LNCAP (cell line): ENCODE results near the gene CCDC120.

Experiments
- TF ChIP-seq, protein P1 (sequence below): fragments of 450-650 bp; IDR thresholded peaks from 2 replicates; pipeline ENCODE4 v1.5.1; 2017; ENCODE audit warnings: mild to moderate bottlenecking

The CCDC120 gene

DNA sequence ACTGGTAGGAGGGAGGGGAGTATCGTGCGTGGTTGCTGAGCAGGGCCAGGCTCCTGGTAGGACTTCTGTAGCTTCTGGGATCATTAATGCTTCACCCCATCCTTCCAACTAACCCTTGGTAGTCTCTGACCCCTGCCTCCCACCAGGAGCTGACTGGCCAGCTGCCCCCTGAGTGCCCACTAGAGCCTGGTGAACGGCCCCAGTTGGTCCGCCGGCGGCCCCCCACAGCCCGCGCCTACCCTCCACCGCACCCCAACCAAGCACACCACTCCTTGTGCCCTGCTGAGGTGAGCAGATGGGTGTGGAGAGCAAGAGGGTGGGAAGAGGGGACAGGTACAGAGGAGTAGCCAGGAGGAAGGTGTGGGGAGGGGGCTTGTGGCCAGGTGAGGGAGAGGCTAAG lies 4.9 kb downstream of the CCDC120 start:
- TF ChIP-seq, protein P1, sequence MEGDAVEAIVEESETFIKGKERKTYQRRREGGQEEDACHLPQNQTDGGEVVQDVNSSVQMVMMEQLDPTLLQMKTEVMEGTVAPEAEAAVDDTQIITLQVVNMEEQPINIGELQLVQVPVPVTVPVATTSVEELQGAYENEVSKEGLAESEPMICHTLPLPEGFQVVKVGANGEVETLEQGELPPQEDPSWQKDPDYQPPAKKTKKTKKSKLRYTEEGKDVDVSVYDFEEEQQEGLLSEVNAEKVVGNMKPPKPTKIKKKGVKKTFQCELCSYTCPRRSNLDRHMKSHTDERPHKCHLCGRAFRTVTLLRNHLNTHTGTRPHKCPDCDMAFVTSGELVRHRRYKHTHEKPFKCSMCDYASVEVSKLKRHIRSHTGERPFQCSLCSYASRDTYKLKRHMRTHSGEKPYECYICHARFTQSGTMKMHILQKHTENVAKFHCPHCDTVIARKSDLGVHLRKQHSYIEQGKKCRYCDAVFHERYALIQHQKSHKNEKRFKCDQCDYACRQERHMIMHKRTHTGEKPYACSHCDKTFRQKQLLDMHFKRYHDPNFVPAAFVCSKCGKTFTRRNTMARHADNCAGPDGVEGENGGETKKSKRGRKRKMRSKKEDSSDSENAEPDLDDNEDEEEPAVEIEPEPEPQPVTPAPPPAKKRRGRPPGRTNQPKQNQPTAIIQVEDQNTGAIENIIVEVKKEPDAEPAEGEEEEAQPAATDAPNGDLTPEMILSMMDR, result no peak

DNA sequence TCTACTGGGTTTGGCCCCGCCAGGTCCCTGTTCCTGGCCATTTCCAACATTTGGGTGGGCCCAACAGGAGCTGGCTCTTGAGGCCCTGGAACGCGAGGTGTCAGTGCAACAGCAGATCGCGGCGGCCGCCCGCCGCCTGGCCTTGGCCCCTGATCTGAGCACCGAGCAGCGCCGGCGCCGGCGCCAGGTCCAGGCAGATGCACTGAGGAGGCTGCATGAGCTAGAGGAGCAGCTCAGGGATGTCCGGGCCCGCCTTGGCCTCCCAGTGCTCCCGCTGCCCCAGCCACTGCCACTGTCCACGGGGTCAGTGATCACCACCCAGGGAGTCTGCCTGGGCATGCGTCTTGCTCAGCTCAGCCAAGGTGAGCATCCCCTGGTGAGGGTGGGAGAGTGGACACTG lies 5.5 kb downstream of the CCDC120 start:
- TF ChIP-seq, protein P1, result no peak

DNA sequence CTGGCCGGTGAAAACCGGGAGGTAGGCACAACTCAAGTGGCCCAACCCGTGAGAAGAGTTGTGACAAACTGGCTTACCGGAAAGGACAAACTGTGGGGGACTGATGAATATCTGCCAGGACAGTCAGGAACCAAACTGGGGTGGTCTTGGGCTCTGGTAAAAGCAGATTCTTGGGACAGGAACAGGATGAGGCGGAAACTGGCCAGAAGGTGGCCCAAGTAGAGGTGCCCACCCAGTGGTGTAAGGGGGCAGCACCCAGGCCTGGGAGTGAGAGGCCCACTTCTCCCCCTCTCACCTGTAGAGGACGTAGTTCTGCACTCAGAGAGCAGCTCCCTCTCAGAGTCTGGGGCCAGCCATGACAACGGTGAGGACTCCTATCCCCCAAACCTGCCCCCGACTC lies 5.9 kb downstream of the CCDC120 start:
- TF ChIP-seq, protein P1, result no peak

DNA sequence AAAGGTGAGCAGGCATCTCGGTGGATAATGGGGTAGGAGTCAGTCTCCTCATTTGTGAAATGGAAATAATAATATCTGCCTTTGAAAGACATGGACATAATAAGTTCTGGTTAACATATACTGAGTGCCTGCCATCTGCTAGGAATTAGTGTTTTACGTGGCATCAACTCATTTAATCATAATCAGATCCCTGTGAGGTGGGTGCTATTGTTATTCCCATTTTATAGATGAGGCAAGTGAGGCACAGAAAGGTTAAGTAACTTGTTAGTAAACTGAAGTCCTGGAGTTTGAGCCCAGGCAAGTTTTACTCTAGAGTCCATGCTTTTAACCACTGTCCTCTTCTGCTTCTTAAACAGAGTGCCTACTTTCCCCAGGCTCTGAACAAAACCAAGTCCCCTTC lies 7.5 kb downstream of the CCDC120 start:
- TF ChIP-seq, protein P1, result no peak

DNA sequence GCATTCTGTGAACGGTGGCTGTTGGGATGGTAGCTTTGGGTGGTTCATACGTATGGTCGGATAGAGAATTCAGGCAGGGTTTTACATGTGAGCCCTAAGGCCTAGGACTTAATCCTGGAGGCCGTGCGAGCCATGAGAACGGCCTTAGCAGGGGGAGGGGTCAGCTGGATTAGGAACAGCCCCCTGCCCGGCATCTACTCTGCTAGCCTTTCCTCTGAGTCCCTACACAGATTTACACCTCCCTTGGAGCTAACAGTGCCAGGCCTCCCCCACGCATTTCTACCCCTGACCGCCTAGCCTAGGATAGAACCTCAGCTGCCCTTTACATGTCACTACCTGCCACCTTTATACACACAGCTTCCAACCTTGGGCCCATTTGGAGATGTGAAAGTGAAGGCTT lies 7.9 kb downstream of the CCDC120 start:
- TF ChIP-seq, protein P1, result no peak

DNA sequence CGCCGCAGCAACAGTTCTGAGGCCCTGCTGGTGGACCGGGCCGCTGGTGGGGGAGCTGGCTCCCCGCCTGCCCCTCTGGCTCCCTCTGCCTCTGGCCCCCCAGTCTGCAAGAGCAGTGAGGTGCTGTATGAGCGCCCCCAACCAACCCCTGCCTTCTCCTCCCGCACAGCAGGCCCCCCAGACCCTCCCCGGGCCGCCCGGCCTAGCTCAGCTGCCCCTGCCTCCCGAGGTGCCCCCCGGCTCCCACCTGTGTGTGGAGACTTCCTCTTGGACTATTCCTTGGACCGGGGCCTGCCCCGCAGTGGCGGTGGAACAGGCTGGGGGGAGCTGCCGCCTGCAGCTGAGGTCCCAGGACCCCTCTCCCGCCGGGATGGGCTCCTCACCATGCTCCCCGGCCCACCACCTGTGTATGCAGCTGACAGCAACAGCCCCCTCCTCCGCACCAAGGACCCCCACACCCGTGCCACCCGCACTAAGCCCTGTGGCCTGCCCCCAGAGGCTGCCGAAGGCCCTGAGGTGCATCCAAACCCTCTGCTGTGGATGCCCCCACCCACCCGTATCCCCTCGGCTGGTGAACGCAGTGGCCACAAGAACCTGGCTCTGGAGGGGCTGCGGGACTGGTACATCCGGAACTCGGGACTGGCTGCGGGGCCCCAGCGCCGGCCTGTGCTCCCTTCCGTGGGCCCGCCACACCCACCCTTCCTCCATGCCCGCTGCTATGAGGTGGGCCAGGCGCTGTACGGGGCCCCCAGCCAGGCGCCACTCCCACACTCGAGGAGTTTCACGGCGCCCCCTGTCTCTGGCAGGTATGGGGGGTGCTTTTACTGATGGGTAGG lies 8.7 kb downstream of the CCDC120 start:
- TF ChIP-seq, protein P1, result no peak

DNA sequence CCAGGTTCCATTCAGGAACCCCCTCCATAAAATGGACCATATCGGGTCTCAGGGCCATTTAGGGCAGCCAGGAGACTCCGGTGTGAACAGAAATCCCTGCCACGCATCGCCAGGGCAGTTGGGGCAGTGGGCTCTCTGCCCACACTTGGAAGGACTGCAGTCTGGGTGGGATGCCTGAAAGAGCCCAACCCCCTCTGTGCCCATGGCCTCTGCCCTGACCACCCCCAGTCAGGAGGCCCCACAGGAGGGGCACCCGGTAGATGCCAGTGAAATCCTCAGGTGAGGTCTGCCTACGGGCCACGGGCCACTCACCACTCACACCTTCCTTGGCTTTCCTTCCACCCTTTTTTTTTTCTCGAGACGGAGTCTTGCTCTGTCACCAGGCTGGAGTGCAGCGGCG lies 10.2 kb downstream of the CCDC120 start:
- TF ChIP-seq, protein P1, result no peak
